Neural cell (in vitro differentiated cells): ENCODE data around the gene RAC2. TPM values are rescaled to one million over a fixed set of nuclear protein-coding genes. Genes with fewer than 3 reads are reported as not detected.

ENCODE experiments used
- H2AFZ ChIP-seq: fragments of 200-600, 300-800 bp; sonication (generic), shearing (Covaris generic); 2 replicates; pipeline ENCODE4 v1.6.0; 2014; ENCODE audit warnings: low read depth, mild to moderate bottlenecking, antibody characterized with exemption, low read length, moderate library complexity
- H3F3A ChIP-seq: fragments of 200-600 bp; shearing (Covaris generic); 2 replicates; pipeline ENCODE4 v1.6.1; 2016; ENCODE audit warnings: mild to moderate bottlenecking, moderate library complexity, mixed read lengths, antibody characterized with exemption, low read length; ENCODE audit not compliant: insufficient read depth, poor library complexity, severe bottlenecking
- H3K27ac ChIP-seq: fragments of 200-600, 300-800 bp; sonication (generic), shearing (Covaris generic); 2 replicates; pipeline ENCODE4 v1.5.1; 2014; ENCODE audit warnings: mild to moderate bottlenecking, low read length, moderate library complexity
- H3K27me3 ChIP-seq: fragments of 300-800, 200-600 bp; sonication (generic), shearing (Covaris generic); 2 replicates; pipeline ENCODE4 v1.6.0; 2014; ENCODE audit warnings: mild to moderate bottlenecking, low read depth, low read length, moderate library complexity; ENCODE audit not compliant: insufficient read depth
- H3K36me3 ChIP-seq: fragments of 300-800, 200-600 bp; sonication (generic), shearing (Covaris generic); 2 replicates; pipeline ENCODE4 v1.5.1; 2014; ENCODE audit warnings: mild to moderate bottlenecking, antibody characterized with exemption, low read length, moderate library complexity; ENCODE audit not compliant: insufficient read depth
- H3K4me2 ChIP-seq: fragments of 300-800, 200-600 bp; sonication (generic), shearing (Covaris generic); 2 replicates; pipeline ENCODE4 v1.6.0; 2014; ENCODE audit warnings: mild to moderate bottlenecking, low read length
- H3K4me3 ChIP-seq: fragments of 300-800, 200-600 bp; sonication (generic), shearing (Covaris generic); 2 replicates; pipeline ENCODE4 v1.5.1; 2014; ENCODE audit warnings: mild to moderate bottlenecking, low read length, moderate library complexity
- H3K79me2 ChIP-seq: fragments of 200-600 bp; shearing (Covaris generic); replicated peaks from 2 replicates; pipeline ENCODE4 v1.6.0; 2014; ENCODE audit warnings: mild to moderate bottlenecking, low read length, moderate library complexity; ENCODE audit not compliant: insufficient read depth
- H3K9ac ChIP-seq: fragments of 300-800, 200-600 bp; sonication (generic), shearing (Covaris generic); 2 replicates; pipeline ENCODE4 v1.6.1; 2016; ENCODE audit warnings: mild to moderate bottlenecking, low read length, mixed read lengths
- H3K9me2 ChIP-seq: fragments of 200-600 bp; shearing (Covaris generic); 2 replicates; pipeline ENCODE4 v1.6.1; 2016; ENCODE audit warnings: mild to moderate bottlenecking, low read length, mixed read lengths; ENCODE audit not compliant: insufficient read depth
- H3K9me3 ChIP-seq: fragments of 200-600, 300-800 bp; sonication (generic), shearing (Covaris generic); 2 replicates; pipeline ENCODE4 v1.6.1; 2016; ENCODE audit warnings: mild to moderate bottlenecking, mixed run types, low read length, moderate library complexity, mixed read lengths
- H4K20me1 ChIP-seq: fragments of 200-600 bp; shearing (Covaris generic); 2 replicates; pipeline ENCODE4 v1.6.1; 2016; ENCODE audit warnings: mild to moderate bottlenecking, mixed run types; ENCODE audit not compliant: insufficient read depth
- EP300 ChIP-seq: fragments of 450-650 bp; conservative IDR thresholded peaks from 2 replicates; pipeline ENCODE4 v1.6.1; 2014; ENCODE audit warnings: antibody characterized with exemption, mild to moderate bottlenecking, moderate library complexity; ENCODE audit not compliant: poor library complexity, severe bottlenecking
- EZH2 ChIP-seq: fragments of 200-600, 300-800 bp; shearing (Covaris generic), sonication (generic); IDR thresholded peaks from 2 replicates; pipeline ENCODE4 v1.6.1; 2014; ENCODE audit warnings: antibody characterized with exemption, low read length, borderline replicate concordance, mild to moderate bottlenecking; ENCODE audit not compliant: insufficient read depth, poor library complexity, severe bottlenecking
- MXI1 ChIP-seq: fragments of 450-650 bp; conservative IDR thresholded peaks from 2 replicates; pipeline ENCODE4 v1.6.1; 2014; ENCODE audit warnings: antibody characterized with exemption, mild to moderate bottlenecking; ENCODE audit not compliant: poor library complexity, severe bottlenecking
- POLR2AphosphoS5 ChIP-seq: IDR thresholded peaks from 2 replicates; pipeline ENCODE4 v1.6.1; 2012
- RAD21 ChIP-seq: fragments of 450-650 bp; conservative IDR thresholded peaks from 2 replicates; pipeline ENCODE4 v1.6.1; 2014; ENCODE audit warnings: antibody characterized with exemption, mild to moderate bottlenecking, moderate library complexity
- SMC3 ChIP-seq: fragments of 450-650 bp; conservative IDR thresholded peaks from 2 replicates; pipeline ENCODE4 v1.6.1; 2014; ENCODE audit warnings: antibody characterized with exemption, mild to moderate bottlenecking, moderate library complexity; ENCODE audit not compliant: poor library complexity
- TAF1 ChIP-seq: IDR thresholded peaks from 2 replicates; pipeline ENCODE4 v1.6.1; 2012; ENCODE audit warnings: low read depth
- polyA plus RNA-seq: library from polyadenylated mRNA; depleted of rRNA; stranded (reverse); fragments of >200 nt; gene quantifications from 2 replicates; pipeline ENCODE4 v1.2.3, GENCODE V29; 2014
- TF ChIP-seq, protein P1 (sequence below): fragments of 450-650 bp; IDR thresholded peaks from 2 replicates; pipeline ENCODE4 v1.5.1; 2014; ENCODE audit warnings: antibody characterized with exemption, mild to moderate bottlenecking, moderate library complexity; ENCODE audit not compliant: poor library complexity, severe bottlenecking
- TF ChIP-seq, protein P2 (sequence below): IDR thresholded peaks from 2 replicates; pipeline ENCODE4 v1.6.1; 2012; ENCODE audit warnings: borderline replicate concordance

RAC2 gene
- polyA plus RNA-seq, 1 donor from 2014 or later = not detected

DNA sequence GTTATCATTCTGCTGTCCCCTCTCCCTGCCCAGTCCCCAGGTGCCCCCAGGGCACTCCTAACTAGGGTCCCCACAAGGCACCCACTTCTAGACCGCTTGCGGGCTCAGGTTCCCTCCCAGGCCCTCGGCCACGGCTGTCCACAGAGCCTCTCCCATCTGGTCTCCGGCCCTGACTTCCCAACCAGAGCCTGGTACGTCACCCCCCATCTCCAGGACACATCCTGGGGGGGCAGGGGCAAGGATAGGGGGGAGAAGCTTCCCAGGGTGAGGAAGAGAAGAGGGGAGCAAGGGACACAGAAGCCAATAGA is 32.2 kb downstream of the RAC2 start:
- no peak overlapping the region for H3K27ac ChIP-seq
- no peaks in the 10 kb centered on the region for H4K20me1 ChIP-seq
- no peak overlapping the region for H3K4me3 ChIP-seq
- no peak overlapping the region for H2AFZ ChIP-seq
- H3K9ac ChIP-seq = no peak overlapping the region
- no peaks in the 10 kb centered on the region for H3F3A ChIP-seq
- no peak overlapping the region for H3K4me2 ChIP-seq
- no peaks in the 10 kb centered on the region for H3K36me3 ChIP-seq
- H3K27me3 ChIP-seq = no peaks in the 10 kb centered on the region
- TF ChIP-seq EZH2 (no peak), POLR2AphosphoS5 (no peak), MXI1 (no peak), EP300 (no peak)
- TF ChIP-seq, protein P1, sequence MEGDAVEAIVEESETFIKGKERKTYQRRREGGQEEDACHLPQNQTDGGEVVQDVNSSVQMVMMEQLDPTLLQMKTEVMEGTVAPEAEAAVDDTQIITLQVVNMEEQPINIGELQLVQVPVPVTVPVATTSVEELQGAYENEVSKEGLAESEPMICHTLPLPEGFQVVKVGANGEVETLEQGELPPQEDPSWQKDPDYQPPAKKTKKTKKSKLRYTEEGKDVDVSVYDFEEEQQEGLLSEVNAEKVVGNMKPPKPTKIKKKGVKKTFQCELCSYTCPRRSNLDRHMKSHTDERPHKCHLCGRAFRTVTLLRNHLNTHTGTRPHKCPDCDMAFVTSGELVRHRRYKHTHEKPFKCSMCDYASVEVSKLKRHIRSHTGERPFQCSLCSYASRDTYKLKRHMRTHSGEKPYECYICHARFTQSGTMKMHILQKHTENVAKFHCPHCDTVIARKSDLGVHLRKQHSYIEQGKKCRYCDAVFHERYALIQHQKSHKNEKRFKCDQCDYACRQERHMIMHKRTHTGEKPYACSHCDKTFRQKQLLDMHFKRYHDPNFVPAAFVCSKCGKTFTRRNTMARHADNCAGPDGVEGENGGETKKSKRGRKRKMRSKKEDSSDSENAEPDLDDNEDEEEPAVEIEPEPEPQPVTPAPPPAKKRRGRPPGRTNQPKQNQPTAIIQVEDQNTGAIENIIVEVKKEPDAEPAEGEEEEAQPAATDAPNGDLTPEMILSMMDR = no peak
- H3K9me2 ChIP-seq = no peaks in the 10 kb centered on the region
- H3K79me2 ChIP-seq = no peaks in the 10 kb centered on the region
- no peaks in the 10 kb centered on the region for H3K9me3 ChIP-seq

DNA sequence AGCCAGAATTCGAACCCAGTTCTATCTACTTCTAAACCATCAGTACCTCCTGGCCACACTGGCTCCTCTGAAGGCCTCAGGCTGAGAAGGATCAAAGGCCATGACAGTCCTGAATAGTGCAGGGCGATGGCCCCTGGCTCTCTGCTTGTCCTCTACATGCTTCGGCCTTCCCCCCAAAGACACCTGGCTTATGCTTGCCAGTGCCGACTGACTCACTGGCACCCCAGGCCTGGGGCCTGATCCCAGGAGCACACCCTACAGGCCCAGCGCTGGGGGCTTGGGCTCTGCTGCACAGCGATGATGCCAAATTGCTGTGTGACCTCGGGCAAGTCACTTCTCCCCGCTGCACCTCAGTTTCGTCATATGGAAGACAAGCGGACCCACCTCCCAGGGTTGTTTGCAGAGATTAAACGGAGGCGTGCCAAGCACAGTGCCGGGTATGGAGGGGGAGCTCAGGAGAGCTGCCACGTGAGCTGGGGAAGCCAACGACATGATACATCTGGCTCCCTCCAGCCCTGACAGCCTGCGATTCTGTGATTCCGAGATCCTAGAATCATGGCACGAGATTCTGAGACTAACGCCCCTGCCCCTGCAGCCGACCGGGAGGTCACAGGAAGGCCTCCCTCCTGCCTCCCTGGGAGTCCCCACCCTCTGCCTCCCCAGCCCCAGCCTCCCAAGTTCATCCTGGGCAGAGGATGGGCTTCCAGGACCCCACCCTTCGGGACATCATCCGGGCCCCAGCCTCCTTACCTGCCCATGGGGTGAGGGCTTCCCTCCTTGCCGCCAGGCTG is 32.8 kb downstream of the RAC2 start:
- Histone ChIP-seq H3K4me2 (no peak overlapping the region), H4K20me1 (no peaks in the 10 kb centered on the region), H3F3A (no peaks in the 10 kb centered on the region), H3K9me2 (no peaks in the 10 kb centered on the region), H2AFZ (no peak overlapping the region), H3K36me3 (no peaks in the 10 kb centered on the region), H3K27me3 (no peaks in the 10 kb centered on the region), H3K9ac (no peak overlapping the region), H3K27ac (no peak overlapping the region), H3K79me2 (no peaks in the 10 kb centered on the region), H3K4me3 (no peak overlapping the region), H3K9me3 (no peaks in the 10 kb centered on the region)
- TF ChIP-seq SMC3 (no peak), EP300 (no peak), MXI1 (no peak), RAD21 (no peak), EZH2 (no peak), POLR2AphosphoS5 (no peak), TAF1 (no peak)
- TF ChIP-seq, protein P2, sequence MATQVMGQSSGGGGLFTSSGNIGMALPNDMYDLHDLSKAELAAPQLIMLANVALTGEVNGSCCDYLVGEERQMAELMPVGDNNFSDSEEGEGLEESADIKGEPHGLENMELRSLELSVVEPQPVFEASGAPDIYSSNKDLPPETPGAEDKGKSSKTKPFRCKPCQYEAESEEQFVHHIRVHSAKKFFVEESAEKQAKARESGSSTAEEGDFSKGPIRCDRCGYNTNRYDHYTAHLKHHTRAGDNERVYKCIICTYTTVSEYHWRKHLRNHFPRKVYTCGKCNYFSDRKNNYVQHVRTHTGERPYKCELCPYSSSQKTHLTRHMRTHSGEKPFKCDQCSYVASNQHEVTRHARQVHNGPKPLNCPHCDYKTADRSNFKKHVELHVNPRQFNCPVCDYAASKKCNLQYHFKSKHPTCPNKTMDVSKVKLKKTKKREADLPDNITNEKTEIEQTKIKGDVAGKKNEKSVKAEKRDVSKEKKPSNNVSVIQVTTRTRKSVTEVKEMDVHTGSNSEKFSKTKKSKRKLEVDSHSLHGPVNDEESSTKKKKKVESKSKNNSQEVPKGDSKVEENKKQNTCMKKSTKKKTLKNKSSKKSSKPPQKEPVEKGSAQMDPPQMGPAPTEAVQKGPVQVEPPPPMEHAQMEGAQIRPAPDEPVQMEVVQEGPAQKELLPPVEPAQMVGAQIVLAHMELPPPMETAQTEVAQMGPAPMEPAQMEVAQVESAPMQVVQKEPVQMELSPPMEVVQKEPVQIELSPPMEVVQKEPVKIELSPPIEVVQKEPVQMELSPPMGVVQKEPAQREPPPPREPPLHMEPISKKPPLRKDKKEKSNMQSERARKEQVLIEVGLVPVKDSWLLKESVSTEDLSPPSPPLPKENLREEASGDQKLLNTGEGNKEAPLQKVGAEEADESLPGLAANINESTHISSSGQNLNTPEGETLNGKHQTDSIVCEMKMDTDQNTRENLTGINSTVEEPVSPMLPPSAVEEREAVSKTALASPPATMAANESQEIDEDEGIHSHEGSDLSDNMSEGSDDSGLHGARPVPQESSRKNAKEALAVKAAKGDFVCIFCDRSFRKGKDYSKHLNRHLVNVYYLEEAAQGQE = no peak
- TF ChIP-seq, protein P1 = no peak
